A549 (cell line): ENCODE measurements around the gene DBH. TPM values are rescaled to one million over a fixed set of nuclear protein-coding genes. Genes with fewer than 3 reads are reported as not detected.

Source experiments
- ATAC-seq, 2 experiments: fragments of 200-7000 bp in 1 of 2; fragments of >200 bp in 1 of 2; cut with Nextera tagmentation in 1 of 2; cut with Tn5 transposase in 1 of 2; 3 replicates each; pipeline versions ENCODE4 v1.8.0 to v1.9.1; 2018 to 2020; ENCODE audit warnings: mild to moderate bottlenecking in 1 of 2, moderate library complexity in 1 of 2
- CTCF ChIA-PET: fragments of 300-600 bp; sonication (Branson Sonifier 250); formaldehyde crosslinking; extraction: SDS; loops from one replicate; lab custom pipeline; 2021; ENCODE audit warnings: antibody characterized with exemption, inconsistent platforms; lab: Yijun Ruan, JAX
- POLR2A ChIA-PET: fragments of 350-600 bp; formaldehyde crosslinking; extraction: SDS; loops from one replicate; lab custom pipeline; 2021; ENCODE audit warnings: antibody characterized with exemption, inconsistent platforms; lab: Yijun Ruan, JAX
- DNase-seq, 2 experiments: peaks; one replicate each; pipeline versions ENCODE4 v3.0.0 to v3.0.0-alpha.2; 2011 to 2016; ENCODE audit warnings: low read depth in 1 of 2, low spot score in 1 of 2
- FAIRE-seq: peaks from 2 replicates; lab custom pipeline; 2011; peaks lifted over from hg19 to GRCh38; lab: Jason Lieb, UNC
- H3K27ac ChIP-seq, 2 experiments: fragments of >200 bp; sonication (Bioruptor Twin); formaldehyde crosslinking; 3 replicates each; pipeline ENCODE4 v1.5.1; 2016 to 2017
- H3K4me1 ChIP-seq: fragments of >200 bp; sonication (Bioruptor Twin); formaldehyde crosslinking; 3 replicates; pipeline ENCODE4 v1.6.1; 2016
- H3K4me2 ChIP-seq: fragments of >200 bp; sonication (Bioruptor Twin); formaldehyde crosslinking; 3 replicates; pipeline ENCODE4 v1.6.1; 2016
- H3K4me3 ChIP-seq: fragments of >200 bp; sonication (Bioruptor Twin); formaldehyde crosslinking; 3 replicates; pipeline ENCODE4 v1.5.1; 2016
- H3K9me3 ChIP-seq: fragments of >200 bp; sonication (Bioruptor Twin); formaldehyde crosslinking; 3 replicates; pipeline ENCODE4 v1.6.1; 2016
- CBX2 ChIP-seq: fragments of 200-600 bp; sonication (generic); IDR thresholded peaks from 2 replicates; pipeline ENCODE4 v1.6.1; 2016; ENCODE audit warnings: low read depth, mild to moderate bottlenecking, borderline replicate concordance
- CEBPB ChIP-seq, 2 experiments: fragments of >200 bp in 1 of 2; sonication (Bioruptor Twin) in 1 of 2; formaldehyde crosslinking in 1 of 2; IDR thresholded peaks; 2 replicates each; pipeline ENCODE4 v1.6.1; 2012 to 2016
- CHD4 ChIP-seq: fragments of 200-600 bp; sonication (generic); IDR thresholded peaks from 2 replicates; pipeline ENCODE4 v1.6.1; 2016; ENCODE audit warnings: antibody characterized with exemption, mild to moderate bottlenecking, borderline replicate concordance
- FOSB ChIP-seq: fragments of 250-450 bp; sonication (Bioruptor Pico); IDR thresholded peaks from 2 replicates; pipeline ENCODE4 v1.5.0; 2020; ENCODE audit warnings: mild to moderate bottlenecking, moderate library complexity
- FOXS1 ChIP-seq: fragments of 250-450 bp; sonication (Bioruptor Pico); IDR thresholded peaks from 2 replicates; pipeline ENCODE4 v1.5.0; 2020; ENCODE audit warnings: mild to moderate bottlenecking, moderate library complexity
- GATA3 ChIP-seq: IDR thresholded peaks from 2 replicates; pipeline ENCODE4 v1.6.1; 2012; ENCODE audit warnings: borderline replicate concordance
- HOXB5 ChIP-seq: fragments of 250-450 bp; sonication (Bioruptor Pico); IDR thresholded peaks from 2 replicates; pipeline ENCODE4 v1.5.0; 2020; ENCODE audit warnings: mild to moderate bottlenecking, moderate library complexity
- JUN ChIP-seq, 2 experiments: fragments of >200 bp; sonication (Bioruptor Twin); formaldehyde crosslinking; IDR thresholded peaks; 2 replicates in 1 of 2; 3 replicates in 1 of 2; pipeline ENCODE4 v1.6.1; 2016 to 2017
- JUNB ChIP-seq: fragments of >200 bp; sonication (Bioruptor Twin); formaldehyde crosslinking; IDR thresholded peaks from 2 replicates; pipeline ENCODE4 v1.6.1; 2016
- KDM1A ChIP-seq: fragments of 200-600 bp; sonication (generic); IDR thresholded peaks from 2 replicates; pipeline ENCODE4 v1.6.1; 2016; ENCODE audit warnings: low read depth, mild to moderate bottlenecking
- MAX ChIP-seq: IDR thresholded peaks from 2 replicates; pipeline ENCODE4 v1.6.1; 2012
- MAZ ChIP-seq: fragments of 150-350 bp; IDR thresholded peaks from 2 replicates; pipeline ENCODE4 v1.6.1; 2014; ENCODE audit warnings: antibody characterized with exemption, low read depth, low read length, borderline replicate concordance
- NFE2L2 ChIP-seq: fragments of 150-350 bp; conservative IDR thresholded peaks from 2 replicates; pipeline ENCODE4 v1.6.1; 2014; ENCODE audit warnings: low read length
- RNF2 ChIP-seq: fragments of 200-600 bp; sonication (generic); IDR thresholded peaks from 2 replicates; pipeline ENCODE4 v1.6.1; 2016; ENCODE audit warnings: low read depth, mild to moderate bottlenecking, antibody characterized with exemption, moderate library complexity, borderline replicate concordance
- SMC3 ChIP-seq: fragments of >200 bp; sonication (Bioruptor Twin); formaldehyde crosslinking; IDR thresholded peaks from 3 replicates; pipeline ENCODE4 v1.6.1; 2018; ENCODE audit warnings: inconsistent platforms
- TP53 ChIP-seq: fragments of 250-450 bp; sonication (Bioruptor Pico); IDR thresholded peaks from 2 replicates; pipeline ENCODE4 v1.5.0; 2021; ENCODE audit warnings: mild to moderate bottlenecking, moderate library complexity
- ZC3H11A ChIP-seq: fragments of 450-650 bp; IDR thresholded peaks from 2 replicates; pipeline ENCODE4 v1.6.1; 2014; ENCODE audit warnings: antibody characterized with exemption, mild to moderate bottlenecking
- WGBS: methylation state at CpG from one replicate; pipeline ENCODE4 v1.1.6; 2017; ENCODE audit errors: missing lambda C conversion rate; 5-methylcytosine and 5-hydroxymethylcytosine counted together
- polyA plus RNA-seq, 4 experiments: library from polyadenylated mRNA; depleted of rRNA in 3 of 4; stranded (reverse); fragments of >200 nt; fragmentation: RNase III in 1 of 4; extraction: RNeasy Plus Mini Kit Qiagen cat#74134 plus additional on column Dnase treatment in 1 of 4; gene quantifications; 2 replicates in 3 of 4; 3 replicates in 1 of 4; pipeline ENCODE4 v1.2.3, GENCODE V29; 2011 to 2017
- TF ChIP-seq, protein P1 (sequence below): fragments of 150-350 bp; IDR thresholded peaks from 2 replicates; pipeline ENCODE4 v1.6.1; 2014; ENCODE audit warnings: low read depth, mild to moderate bottlenecking, low read length

DBH gene
- polyA plus RNA-seq, 2 of the 4 experiments (the other 2 are of a cell fraction) = not detected

- POLR2A ChIA-PET = no interaction called here
- H3K27ac ChIP-seq = no peak overlapping the region
- WGBS = 64% methylated on average over 8 of the region's 16 CpGs
- no peaks in the 10 kb centered on the region for H3K4me1 ChIP-seq
- DNase-seq = no peak
- CTCF ChIA-PET = no interaction called here
- ATAC-seq = no peak
- no peak overlapping the region for H3K4me3 ChIP-seq
- TF ChIP-seq KDM1A = no peak
- TF ChIP-seq CBX2 = no peak
- no peak for TF ChIP-seq JUNB
- TF ChIP-seq TP53 (CRISPR knock-in tag) = no peak
- TF ChIP-seq, protein P1, sequence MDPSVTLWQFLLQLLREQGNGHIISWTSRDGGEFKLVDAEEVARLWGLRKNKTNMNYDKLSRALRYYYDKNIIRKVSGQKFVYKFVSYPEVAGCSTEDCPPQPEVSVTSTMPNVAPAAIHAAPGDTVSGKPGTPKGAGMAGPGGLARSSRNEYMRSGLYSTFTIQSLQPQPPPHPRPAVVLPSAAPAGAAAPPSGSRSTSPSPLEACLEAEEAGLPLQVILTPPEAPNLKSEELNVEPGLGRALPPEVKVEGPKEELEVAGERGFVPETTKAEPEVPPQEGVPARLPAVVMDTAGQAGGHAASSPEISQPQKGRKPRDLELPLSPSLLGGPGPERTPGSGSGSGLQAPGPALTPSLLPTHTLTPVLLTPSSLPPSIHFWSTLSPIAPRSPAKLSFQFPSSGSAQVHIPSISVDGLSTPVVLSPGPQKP = no peak
- TF ChIP-seq ZC3H11A = no peak
- no peak for TF ChIP-seq SMC3
- TF ChIP-seq FOSB (CRISPR knock-in tag) = no peak
- no peak for FAIRE-seq
- H3K9me3 ChIP-seq = no peaks in the 10 kb centered on the region; the same call in 2 of the 3 replicates
- H3K4me2 ChIP-seq = no peak overlapping the region
Measured at GRCh38 chr9:133669182-133669801, 33.1 kb downstream of the DBH start.

- Histone ChIP-seq H3K4me3 (no peak overlapping the region), H3K4me2 (no peak overlapping the region), H3K27ac (no peak overlapping the region), H3K4me1 (no peaks in the 10 kb centered on the region), H3K9me3 (no peaks in the 10 kb centered on the region; the same call in 2 of the 3 replicates)
- FAIRE-seq = no peak
- POLR2A ChIA-PET = no interaction called here
- CTCF ChIA-PET = interaction anchor here (1.3 kb wide), 1 partner anchor 134 kb away, joined by 4 read pairs; no protein-coding TSS in a partner anchor
- TF ChIP-seq HOXB5 (CRISPR knock-in tag) = no peak
- DNase-seq = no peak
- WGBS = 87% methylated on average over 14 of the region's 17 CpGs
- no peak for ATAC-seq
Measured at GRCh38 chr9:133670466-133670865, 34.3 kb downstream of the DBH start.

- ChIA-PET POLR2A (no interaction called here), CTCF (interaction anchor here (0.6 to 1.3 kb wide), 2 partner anchors 134 to 1881 kb away, joined by 3 to 4 read pairs; no protein-coding TSS in a partner anchor)
- FAIRE-seq (no peak), DNase-seq (no peak), ATAC-seq (no peak)
- Histone ChIP-seq H3K4me2 (no peak overlapping the region), H3K4me1 (no peaks in the 10 kb centered on the region), H3K9me3 (no peaks in the 10 kb centered on the region; the same call in 2 of the 3 replicates), H3K4me3 (no peak overlapping the region), H3K27ac (no peak overlapping the region)
- WGBS = 64% methylated on average over 16 of the region's 21 CpGs
- no peak for TF ChIP-seq FOXS1 (CRISPR knock-in tag)
Measured at GRCh38 chr9:133671371-133671770, 35.2 kb downstream of the DBH start.

DNA sequence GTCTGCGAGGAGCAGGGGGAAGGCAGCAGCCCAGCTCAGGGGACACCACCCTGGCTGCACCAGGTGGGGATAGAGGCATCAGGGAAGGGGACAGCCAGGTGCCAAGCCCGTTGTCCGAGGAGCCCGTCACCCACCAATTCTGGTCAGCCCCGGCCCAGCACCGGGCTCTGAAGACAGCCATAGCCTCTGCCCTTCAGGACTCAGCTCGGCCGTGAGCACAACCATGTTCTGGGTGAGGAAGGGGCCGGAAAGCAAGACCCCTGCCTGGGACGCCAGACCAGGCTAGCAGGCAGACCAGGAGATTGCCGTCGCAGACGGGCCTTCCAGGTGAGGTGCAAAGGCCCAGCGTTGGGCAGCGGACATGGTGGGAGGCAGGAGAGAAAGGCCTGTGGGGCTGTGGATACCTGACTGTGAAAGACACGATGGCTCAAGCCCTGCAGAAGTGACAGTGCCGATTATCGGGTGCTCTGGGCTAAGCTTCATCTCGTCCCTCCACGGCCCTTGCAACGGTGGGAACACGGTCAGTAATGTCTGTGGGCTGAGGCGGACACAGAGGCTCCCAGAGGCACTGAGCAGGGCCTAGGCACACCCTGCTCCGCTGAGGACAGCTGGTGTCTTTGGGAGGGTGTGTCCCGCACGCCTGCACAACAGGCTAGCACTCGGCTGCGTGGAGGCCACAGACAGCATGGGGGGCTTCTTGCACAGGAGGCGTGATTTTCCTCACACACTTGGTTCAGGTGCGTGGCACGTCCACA lies 36.5 kb downstream of the DBH start:
- ChIA-PET POLR2A (no interaction called here), CTCF (interaction anchor here (1.4 kb wide), 1 partner anchor 88 kb away, joined by 3 read pairs; no protein-coding TSS in a partner anchor)
- DNase-seq (no peak), FAIRE-seq (no peak), ATAC-seq (no peak)
- no peak overlapping the region for H3K4me2 ChIP-seq
- WGBS = 70% methylated on average over 30 of the region's 31 CpGs
- TF ChIP-seq MAX (no peak), SMC3 (no peak), FOXS1 (CRISPR knock-in tag) (no peak), CEBPB (IDR thresholded peaks at IDR 0.05) (no peak)
- no peak overlapping the region for H3K4me3 ChIP-seq
- H3K4me1 ChIP-seq = no peaks in the 10 kb centered on the region
- H3K9me3 ChIP-seq = no peaks in the 10 kb centered on the region; the same call in 2 of the 3 replicates
- no peak overlapping the region for H3K27ac ChIP-seq

DNA sequence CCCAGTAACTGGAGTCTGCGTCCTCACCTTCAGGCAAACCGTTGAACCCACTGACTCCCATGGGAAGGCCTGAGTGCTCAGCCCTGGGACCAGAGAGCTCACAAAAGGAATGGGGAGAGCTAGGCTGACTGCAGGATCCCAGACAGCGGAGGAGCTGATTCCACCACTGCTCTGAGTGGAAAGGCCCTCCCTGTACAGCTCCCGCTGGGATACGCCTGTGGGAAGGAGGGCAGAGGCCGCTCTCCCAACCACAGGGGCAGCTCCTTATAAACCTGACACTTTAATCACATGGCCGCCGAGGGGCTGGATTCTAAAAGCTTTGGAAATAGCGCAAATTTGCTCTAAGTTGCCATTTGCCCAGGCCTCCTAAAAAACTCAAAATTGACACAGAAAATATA lies 37.1 kb downstream of the DBH start:
- no peak for ATAC-seq
- no peak overlapping the region for H3K4me3 ChIP-seq
- ChIA-PET CTCF (interaction anchor here (1.4 kb wide), 1 partner anchor 89 kb away, joined by 3 read pairs; no protein-coding TSS in a partner anchor), POLR2A (no interaction called here)
- TF ChIP-seq GATA3 = no peak
- no peak for TF ChIP-seq RNF2
- no peak for TF ChIP-seq ZC3H11A
- TF ChIP-seq CHD4 = no peak
- TF ChIP-seq CBX2 = no peak
- TF ChIP-seq SMC3 = no peak
- TF ChIP-seq JUN (IDR thresholded peaks at IDR 0.05) = no peak
- no peak for TF ChIP-seq MAZ
- no peak for TF ChIP-seq KDM1A
- TF ChIP-seq CEBPB (IDR thresholded peaks at IDR 0.05) = no peak
- no peak for TF ChIP-seq NFE2L2
- no peak overlapping the region for H3K27ac ChIP-seq
- DNase-seq = no peak
- WGBS = 88% methylated on average over 9 of the region's 9 CpGs
- H3K4me1 ChIP-seq = no peaks in the 10 kb centered on the region
- H3K9me3 ChIP-seq = no peaks in the 10 kb centered on the region; the same call in 2 of the 3 replicates
- H3K4me2 ChIP-seq = no peak overlapping the region
- FAIRE-seq = no peak
